ENCODE data around the gene ORC2. TPM values are rescaled to one million over a fixed set of nuclear protein-coding genes. Genes with fewer than 3 reads are reported as not detected.

ORC2 gene
- polyA plus RNA-seq, 3 donors: 3.1 to 5.4 (median 3.9) TPM

- Mint-ChIP-seq H3K9me3 (peaks cover 0 to 1% (median 0%) of the 10 kb centered on the region in 7 donors), H3K27ac (no peak overlapping the region), H3K36me3 (peaks cover 63 to 86% of the 10 kb centered on the region in 2 donors), H3K4me3 (no peak overlapping the region), H3K4me1 (no peaks in the 10 kb centered on the region), H3K27me3 (ENCODE audit: low read depth in 3 of 3) (peaks cover 0 to 2% (median 0%) of the 10 kb centered on the region in 3 donors)
- Histone ChIP-seq H4K20me1 (ENCODE audit: insufficient read depth, low read length) (no peaks in the 10 kb centered on the region), H3K9ac (ENCODE audit: insufficient read depth, low read length, poor library complexity, severe bottlenecking) (no peak overlapping the region), H3K4me3 (replicated peaks in 1 of 3; ENCODE audit: low read depth in 2 of 3, low read length in 3 of 3) (no peak overlapping the region), H3K9me3 (replicated peaks in 1 of 2; ENCODE audit: control insufficient read depth in 1 of 2, insufficient read depth in 1 of 2, low read length in 2 of 2) (no peaks in the 10 kb centered on the region), H3K27me3 (ENCODE audit: control insufficient read depth in 2 of 2, insufficient read depth in 2 of 2, low read length in 2 of 2) (no peaks in the 10 kb centered on the region), H3K27ac (ENCODE audit: low read depth in 1 of 2, low read length in 2 of 2) (no peak overlapping the region), H3K79me2 (ENCODE audit: insufficient read depth, low read length) (no peaks in the 10 kb centered on the region), H3K4me2 (replicated peaks; ENCODE audit: extremely low read depth, low read length, poor library complexity, severe bottlenecking) (no peak overlapping the region), H3K36me3 (replicated peaks in 1 of 2; ENCODE audit: control insufficient read depth in 1 of 2, insufficient read depth in 2 of 2, low read length in 2 of 2) (peaks cover 70 to 91% of the 10 kb centered on the region in 2 donors), H2AFZ (ENCODE audit: insufficient read depth, low read depth, low read length, poor library complexity, severe bottlenecking) (no peak overlapping the region), H3K4me1 (ENCODE audit: control insufficient read depth in 1 of 2, insufficient read depth in 2 of 2, low read length in 2 of 2) (no peaks in the 10 kb centered on the region)
- no peak for TF ChIP-seq CTCF (IDR thresholded peaks at IDR 0.05)
- no peak for DNase-seq
- intact Hi-C loops (cut with micrococcal nuclease): no loop called here
These were observed 49.8 kb downstream of the ORC2 start for GRCh38 chr2:200913654-200914053.

GRCh38 chr2:200909958-200910357 is 53.5 kb downstream of the ORC2 start:
- no peak overlapping the region for H3K4me2 ChIP-seq (replicated peaks; ENCODE audit: extremely low read depth, low read length, poor library complexity, severe bottlenecking)
- H3K27me3 Mint-ChIP-seq (ENCODE audit: low read depth in 3 of 3): peaks cover 0 to under 1% (median 0%) of the 10 kb centered on the region in 3 donors
- H3K27ac Mint-ChIP-seq: no peak overlapping the region
- intact Hi-C loops (cut with micrococcal nuclease): loop anchor here (5.0 to 10.0 kb wide), 2 partner anchors 157 to 165 kb away; partner anchors contain the start of genes HYCC2 (in 1 of the 2) and NDUFB3 (in 1 of the 2)
- whole genome bisulfite sequencing (ENCODE audit: insufficient coverage): 100% methylated on average over 2 of the region's 4 CpGs
- H3K4me3 Mint-ChIP-seq: no peak overlapping the region
- no peak overlapping the region for H2AFZ ChIP-seq (ENCODE audit: insufficient read depth, low read depth, low read length, poor library complexity, severe bottlenecking)
- no peak overlapping the region for H3K4me3 ChIP-seq (replicated peaks in 1 of 3; ENCODE audit: low read depth in 2 of 3, low read length in 3 of 3)
- peaks cover 49 to 79% of the 10 kb centered on the region in 2 donors for H3K36me3 ChIP-seq (replicated peaks in 1 of 2; ENCODE audit: control insufficient read depth in 1 of 2, insufficient read depth in 2 of 2, low read length in 2 of 2)
- H3K9me3 Mint-ChIP-seq: no peaks in the 10 kb centered on the region
- H3K4me1 Mint-ChIP-seq: no peaks in the 10 kb centered on the region
- no peaks in the 10 kb centered on the region for H3K79me2 ChIP-seq (ENCODE audit: insufficient read depth, low read length)
- H3K9ac ChIP-seq (ENCODE audit: insufficient read depth, low read length, poor library complexity, severe bottlenecking): no peak overlapping the region
- H3K27me3 ChIP-seq (ENCODE audit: control insufficient read depth in 2 of 2, insufficient read depth in 2 of 2, low read length in 2 of 2): no peaks in the 10 kb centered on the region
- no peak for DNase-seq
- H3K4me1 ChIP-seq (ENCODE audit: control insufficient read depth in 1 of 2, insufficient read depth in 2 of 2, low read length in 2 of 2): no peaks in the 10 kb centered on the region
- H3K9me3 ChIP-seq (replicated peaks in 1 of 2; ENCODE audit: control insufficient read depth in 1 of 2, insufficient read depth in 1 of 2, low read length in 2 of 2): no peaks in the 10 kb centered on the region
- H3K36me3 Mint-ChIP-seq: peaks cover 43 to 65% of the 10 kb centered on the region in 2 donors
- no peak for TF ChIP-seq CTCF (IDR thresholded peaks at IDR 0.05)
- H4K20me1 ChIP-seq (ENCODE audit: insufficient read depth, low read length): no peaks in the 10 kb centered on the region
- H3K27ac ChIP-seq (ENCODE audit: low read depth in 1 of 2, low read length in 2 of 2): no peak overlapping the region
